Left lung (tissue), 10 donors: ENCODE data around the gene IFI27. TPM values are rescaled to one million over a fixed set of nuclear protein-coding genes. Genes with fewer than 3 reads are reported as not detected.

Source experiments
- ATAC-seq: fragments of 200-7000 bp; cut with Tn5 transposase; one replicate; pipeline ENCODE4 v1.9.1; 2020; ENCODE audit warnings: moderate library complexity
- DNase-seq, 4 donors: peaks; one replicate each; pipeline ENCODE4 v3.0.0-alpha.2; 2013 to 2020
- H3K27ac ChIP-seq, 2 donors: fragments of 200-600 bp; sonication (generic) in 1 of 2; one replicate each; pipeline versions ENCODE4 v1.5.0 to v1.8.0; 2020 to 2021
- H3K27me3 ChIP-seq, 2 donors: fragments of 200-600 bp; sonication (generic) in 1 of 2; one replicate each; pipeline versions ENCODE4 v1.5.0 to v1.8.0; 2020 to 2021
- H3K36me3 ChIP-seq, 2 donors: fragments of 200-600 bp; sonication (generic) in 1 of 2; one replicate each; pipeline versions ENCODE4 v1.5.0 to v1.8.0; 2020 to 2021
- H3K4me1 ChIP-seq, 2 donors: fragments of 200-600 bp; one replicate each; pipeline ENCODE4 v1.8.0; 2021
- H3K4me3 ChIP-seq, 2 donors: fragments of 200-600 bp; sonication (generic) in 1 of 2; one replicate each; pipeline versions ENCODE4 v1.5.0 to v1.8.0; 2020 to 2021; ENCODE audit warnings: mild to moderate bottlenecking in 1 of 2
- H3K9me3 ChIP-seq, 2 donors: fragments of 200-600 bp; sonication (generic) in 1 of 2; one replicate each; pipeline versions ENCODE4 v1.5.0 to v1.8.0; 2020 to 2021
- CTCF ChIP-seq, 2 donors: fragments of 200-600 bp; sonication (generic) in 1 of 2; IDR thresholded peaks; one replicate each; pipeline versions ENCODE4 v1.5.0 to v1.8.0; 2021; ENCODE audit warnings: antibody characterized with exemption in 2 of 2
- intact Hi-C, 2 donors: fragments of 100-400 bp; cut with DNase I; formaldehyde crosslinking; loops; one replicate each; pipeline versions ENCODE4 v1.11.2 to v1.14.2; 2022
- polyA plus RNA-seq, 6 donors: library from polyadenylated mRNA; unstranded; fragments of 120-200 nt; gene quantifications; one replicate each; pipeline ENCODE4 v1.2.1, GENCODE V29; 2013; ENCODE audit not compliant: insufficient read length in 6 of 6
- total RNA-seq, 2 donors: library from RNA; stranded (reverse); fragmentation: NEBNext Ultra II Directional; extraction: Animal tissue kit (Norgen Biotek cat#: 25700); gene quantifications; one replicate each; pipeline ENCODE4 v1.2.1, GENCODE V29; 2021
- donor health status: DM: no; HTN: yes; CAD: no.
- donor health status: DM: no; HTN: no; CAD: no.

Gene IFI27
- total and polyA plus RNA-seq, 8 donors: 11.6 to 394 (median 25.5) TPM

GRCh38 chr14:94123868-94124267 is 13.3 kb downstream of the IFI27 start:
- DNase-seq: no peak
- TF ChIP-seq CTCF (IDR thresholded peaks at IDR 0.05): no peak
- H3K27me3 ChIP-seq: no peaks in the 10 kb centered on the region
- H3K27ac ChIP-seq: no peak overlapping the region
- peaks cover 0 to 6% of the 10 kb centered on the region in 2 donors for H3K36me3 ChIP-seq
- H3K4me3 ChIP-seq: no peak overlapping the region
- H3K9me3 ChIP-seq: peaks cover 0 to 23% of the 10 kb centered on the region in 2 donors
- peaks cover 0 to 4% of the 10 kb centered on the region in 2 donors for H3K4me1 ChIP-seq
- intact Hi-C loops: no loop called here
- ATAC-seq: no peak

GRCh38 chr14:94124582-94125377 is 14.2 kb downstream of the IFI27 start:
- Histone ChIP-seq H3K36me3 (peaks cover 0 to 6% of the 10 kb centered on the region in 2 donors), H3K4me3 (no peak overlapping the region), H3K9me3 (peaks cover 0 to 14% of the 10 kb centered on the region in 2 donors), H3K27me3 (no peaks in the 10 kb centered on the region), H3K27ac (no peak overlapping the region), H3K4me1 (peaks cover 0 to 5% of the 10 kb centered on the region in 2 donors)
- ATAC-seq (no peak), DNase-seq (no peak)
- intact Hi-C loops: no loop called here
- TF ChIP-seq CTCF (IDR thresholded peaks at IDR 0.05): no peak

- H3K9me3 ChIP-seq: peaks cover 0 to 3% of the 10 kb centered on the region in 2 donors
- H3K36me3 ChIP-seq: peaks cover 0 to 6% of the 10 kb centered on the region in 2 donors
- intact Hi-C loops: no loop called here
- H3K27me3 ChIP-seq: no peaks in the 10 kb centered on the region
- no peak overlapping the region for H3K4me3 ChIP-seq
- peaks cover 0 to 12% of the 10 kb centered on the region in 2 donors for H3K4me1 ChIP-seq
- no peak for TF ChIP-seq CTCF (IDR thresholded peaks at IDR 0.05)
- no peak overlapping the region for H3K27ac ChIP-seq
- no peak for ATAC-seq
- no peak for DNase-seq
These were observed 15.3 kb downstream of the IFI27 start for GRCh38 chr14:94125659-94126418.

GRCh38 chr14:94126419-94126677 is 15.8 kb downstream of the IFI27 start:
- Histone ChIP-seq H3K27me3 (no peaks in the 10 kb centered on the region), H3K36me3 (peaks cover 0 to 6% of the 10 kb centered on the region in 2 donors), H3K4me3 (no peak overlapping the region), H3K4me1 (peaks cover 0 to 12% of the 10 kb centered on the region in 2 donors), H3K27ac (no peak overlapping the region), H3K9me3 (no peaks in the 10 kb centered on the region)
- ATAC-seq: no peak
- no peak for TF ChIP-seq CTCF (IDR thresholded peaks at IDR 0.05)
- intact Hi-C loops: no loop called here
- DNase-seq: no peak

GRCh38 chr14:94126800-94127199 is 16.3 kb downstream of the IFI27 start:
- no peak for TF ChIP-seq CTCF (IDR thresholded peaks at IDR 0.05)
- ATAC-seq (no peak), DNase-seq (no peak)
- Histone ChIP-seq H3K4me1 (peaks cover 0 to 12% of the 10 kb centered on the region in 2 donors), H3K27ac (no peak overlapping the region), H3K4me3 (no peak overlapping the region), H3K27me3 (peaks cover 0 to 4% of the 10 kb centered on the region in 2 donors), H3K36me3 (peaks cover 0 to 6% of the 10 kb centered on the region in 2 donors), H3K9me3 (no peaks in the 10 kb centered on the region)
- intact Hi-C loops: no loop called here
